ENCODE data around the gene TMEM9.

GRCh38 chr1:201140941-201141260 is 13.4 kb downstream of the TMEM9 start:
- TF ChIP-seq CTCF (IDR thresholded peaks at IDR 0.05 in 4 of 5, conservative IDR thresholded peaks at IDR 0.05 in 1 of 5) (no peak), POLR2A (IDR thresholded peaks at IDR 0.05) (no peak)
